ENCODE data around the gene KIF26B. TPM values are rescaled to one million over a fixed set of nuclear protein-coding genes. Genes with fewer than 3 reads are reported as not detected.
"Not testable (repeated sequence)": the region's sequence is repeated elsewhere in the genome, so short reads cannot be mapped to it uniquely, and the experiment has no call there.

KIF26B gene
- total RNA-seq, 2 donors from 2014 or later = not detected

- no peak overlapping the region for H3K27ac Mint-ChIP-seq
- H3K36me3 Mint-ChIP-seq (ENCODE audit: low read depth) = no peaks in the 10 kb centered on the region
- no peaks in the 10 kb centered on the region for H3K4me1 Mint-ChIP-seq
- H3K27me3 Mint-ChIP-seq = no peaks in the 10 kb centered on the region
- H3K9me3 Mint-ChIP-seq = no peaks in the 10 kb centered on the region
- ATAC-seq (replicated peaks) = no peak
- no peak overlapping the region for H3K4me3 Mint-ChIP-seq
These were observed 535.4 kb downstream of the KIF26B start for GRCh38 chr1:245690156-245690690.

GRCh38 chr1:245690946-245691541 is 536.3 kb downstream of the KIF26B start:
- Mint-ChIP-seq H3K27ac (no peak overlapping the region), H3K9me3 (no peaks in the 10 kb centered on the region), H3K4me1 (no peaks in the 10 kb centered on the region), H3K36me3 (ENCODE audit: low read depth) (no peaks in the 10 kb centered on the region), H3K4me3 (no peak overlapping the region), H3K27me3 (no peaks in the 10 kb centered on the region)
- no peak for ATAC-seq (replicated peaks)

- Mint-ChIP-seq H3K27ac (no peak overlapping the region), H3K9me3 (no peaks in the 10 kb centered on the region), H3K36me3 (ENCODE audit: low read depth) (no peaks in the 10 kb centered on the region), H3K27me3 (no peaks in the 10 kb centered on the region), H3K4me3 (no peak overlapping the region), H3K4me1 (no peaks in the 10 kb centered on the region)
- no peak for ATAC-seq (replicated peaks)
These were observed 537.1 kb downstream of the KIF26B start for GRCh38 chr1:245691897-245692296.

- Mint-ChIP-seq H3K4me1 (no peaks in the 10 kb centered on the region), H3K4me3 (no peak overlapping the region), H3K36me3 (ENCODE audit: low read depth) (no peaks in the 10 kb centered on the region), H3K9me3 (no peaks in the 10 kb centered on the region), H3K27me3 (no peaks in the 10 kb centered on the region), H3K27ac (no peak overlapping the region)
- no peak for ATAC-seq (replicated peaks)
These were observed 537.5 kb downstream of the KIF26B start for GRCh38 chr1:245692318-245692717.

GRCh38 chr1:245693116-245693793 is 538.5 kb downstream of the KIF26B start:
- H3K27ac Mint-ChIP-seq = no peak overlapping the region
- no peaks in the 10 kb centered on the region for H3K9me3 Mint-ChIP-seq
- no peak overlapping the region for H3K4me3 Mint-ChIP-seq
- no peaks in the 10 kb centered on the region for H3K27me3 Mint-ChIP-seq
- H3K36me3 Mint-ChIP-seq (ENCODE audit: low read depth) = no peaks in the 10 kb centered on the region
- no peaks in the 10 kb centered on the region for H3K4me1 Mint-ChIP-seq
- no peak for ATAC-seq (replicated peaks)

- Mint-ChIP-seq H3K4me3 (no peak overlapping the region), H3K4me1 (no peaks in the 10 kb centered on the region), H3K9me3 (no peaks in the 10 kb centered on the region), H3K27ac (no peak overlapping the region), H3K27me3 (no peaks in the 10 kb centered on the region), H3K36me3 (ENCODE audit: low read depth) (no peaks in the 10 kb centered on the region)
- ATAC-seq (replicated peaks) = no peak
These were observed 539.4 kb downstream of the KIF26B start for GRCh38 chr1:245693941-245694752.

- Mint-ChIP-seq H3K27me3 (no peaks in the 10 kb centered on the region), H3K27ac (no peak overlapping the region), H3K4me1 (no peaks in the 10 kb centered on the region), H3K36me3 (ENCODE audit: low read depth) (no peaks in the 10 kb centered on the region), H3K4me3 (no peak overlapping the region), H3K9me3 (no peaks in the 10 kb centered on the region)
- ATAC-seq (replicated peaks) = no peak
These were observed 540.0 kb downstream of the KIF26B start for GRCh38 chr1:245694753-245695195.

GRCh38 chr1:245695211-245695610 is 540.4 kb downstream of the KIF26B start:
- no peak overlapping the region for H3K4me3 Mint-ChIP-seq
- no peaks in the 10 kb centered on the region for H3K4me1 Mint-ChIP-seq
- H3K36me3 Mint-ChIP-seq (ENCODE audit: low read depth) = no peaks in the 10 kb centered on the region
- no peak for ATAC-seq (replicated peaks)
- no peaks in the 10 kb centered on the region for H3K27me3 Mint-ChIP-seq
- no peak overlapping the region for H3K27ac Mint-ChIP-seq
- no peaks in the 10 kb centered on the region for H3K9me3 Mint-ChIP-seq

GRCh38 chr1:245695701-245696100 is 540.9 kb downstream of the KIF26B start:
- H3K4me1 Mint-ChIP-seq; H3K27ac Mint-ChIP-seq; H3K36me3 Mint-ChIP-seq (ENCODE audit: low read depth); H3K4me3 Mint-ChIP-seq; H3K9me3 Mint-ChIP-seq; H3K27me3 Mint-ChIP-seq; ATAC-seq (replicated peaks): not testable (repeated sequence)

- no peak for ATAC-seq (replicated peaks)
- no peaks in the 10 kb centered on the region for H3K36me3 Mint-ChIP-seq (ENCODE audit: low read depth)
- no peaks in the 10 kb centered on the region for H3K27me3 Mint-ChIP-seq
- no peak overlapping the region for H3K4me3 Mint-ChIP-seq
- H3K27ac Mint-ChIP-seq = no peak overlapping the region
- no peaks in the 10 kb centered on the region for H3K9me3 Mint-ChIP-seq
- H3K4me1 Mint-ChIP-seq = no peaks in the 10 kb centered on the region
These were observed 543.3 kb downstream of the KIF26B start for GRCh38 chr1:245698116-245698515.

GRCh38 chr1:245698860-245699259 is 544.1 kb downstream of the KIF26B start:
- Mint-ChIP-seq H3K4me3 (no peak overlapping the region), H3K27ac (no peak overlapping the region), H3K4me1 (no peaks in the 10 kb centered on the region), H3K9me3 (no peaks in the 10 kb centered on the region), H3K27me3 (no peaks in the 10 kb centered on the region), H3K36me3 (ENCODE audit: low read depth) (no peaks in the 10 kb centered on the region)
- no peak for ATAC-seq (replicated peaks)

- Mint-ChIP-seq H3K27ac (no peak overlapping the region), H3K36me3 (ENCODE audit: low read depth) (no peaks in the 10 kb centered on the region), H3K4me1 (no peaks in the 10 kb centered on the region), H3K4me3 (no peak overlapping the region), H3K27me3 (no peaks in the 10 kb centered on the region), H3K9me3 (no peaks in the 10 kb centered on the region)
- no peak for ATAC-seq (replicated peaks)
These were observed 545.8 kb downstream of the KIF26B start for GRCh38 chr1:245700631-245701030.

- H3K36me3 Mint-ChIP-seq (ENCODE audit: low read depth) = no peaks in the 10 kb centered on the region
- no peaks in the 10 kb centered on the region for H3K9me3 Mint-ChIP-seq
- H3K4me3 Mint-ChIP-seq = no peak overlapping the region
- no peak overlapping the region for H3K27ac Mint-ChIP-seq
- H3K27me3 Mint-ChIP-seq = no peaks in the 10 kb centered on the region
- no peak for ATAC-seq (replicated peaks)
- H3K4me1 Mint-ChIP-seq = no peaks in the 10 kb centered on the region
These were observed 546.8 kb downstream of the KIF26B start for GRCh38 chr1:245701631-245702030.

GRCh38 chr1:245702346-245702745 is 547.6 kb downstream of the KIF26B start:
- Mint-ChIP-seq H3K27me3 (no peaks in the 10 kb centered on the region), H3K36me3 (ENCODE audit: low read depth) (no peaks in the 10 kb centered on the region), H3K4me3 (no peak overlapping the region), H3K27ac (no peak overlapping the region), H3K4me1 (no peaks in the 10 kb centered on the region), H3K9me3 (no peaks in the 10 kb centered on the region)
- ATAC-seq (replicated peaks) = no peak

GRCh38 chr1:245704341-245704740 is 549.6 kb downstream of the KIF26B start:
- no peaks in the 10 kb centered on the region for H3K27me3 Mint-ChIP-seq
- H3K4me3 Mint-ChIP-seq = no peak overlapping the region
- no peaks in the 10 kb centered on the region for H3K36me3 Mint-ChIP-seq (ENCODE audit: low read depth)
- no peaks in the 10 kb centered on the region for H3K9me3 Mint-ChIP-seq
- H3K4me1 Mint-ChIP-seq = no peaks in the 10 kb centered on the region
- no peak for ATAC-seq (replicated peaks)
- H3K27ac Mint-ChIP-seq = no peak overlapping the region

Data from activated T-helper 17 cell treated with anti-CD3 and anti-CD28 coated beads, Interleukin-2, amount 50 U/mL, for 72 hours (primary cell).